GM04503 (cell line): ENCODE measurements around the gene FNDC3B.
"Not testable (repeated sequence)": the region's sequence is repeated elsewhere in the genome, so short reads cannot be mapped to it uniquely, and the experiment has no call there.

ENCODE experiments used
- DNase-seq: peaks from one replicate; pipeline ENCODE4 v3.0.0-alpha.2; 2012; ENCODE audit warnings: low read depth

The FNDC3B gene

GRCh38 chr3:172365028-172365567 lies 325.7 kb downstream of the FNDC3B start:
- no peak for DNase-seq

- DNase-seq = no peak
These were observed 328.1 kb downstream of the FNDC3B start for GRCh38 chr3:172367205-172368105.

DNA sequence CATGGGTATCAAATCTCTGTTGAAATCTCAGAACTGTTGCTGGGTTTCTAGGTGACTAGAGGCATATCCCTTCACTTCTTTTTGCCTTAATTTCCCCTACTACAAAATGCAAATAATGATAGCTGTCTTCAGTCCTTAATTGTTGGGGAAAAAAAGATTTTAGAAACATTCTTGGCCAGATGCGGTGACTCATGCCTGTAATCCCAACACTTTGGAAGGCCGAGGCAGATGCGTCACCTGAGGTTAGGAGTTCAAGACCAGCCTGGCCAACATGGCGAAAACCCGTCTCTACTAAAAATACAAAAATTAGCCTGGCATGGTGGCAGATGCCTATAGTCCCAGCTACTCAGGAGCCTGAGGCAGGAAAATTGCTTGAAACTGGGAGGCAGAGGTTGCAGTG lies 329.2 kb downstream of the FNDC3B start:
- DNase-seq = not testable (repeated sequence)

DNA sequence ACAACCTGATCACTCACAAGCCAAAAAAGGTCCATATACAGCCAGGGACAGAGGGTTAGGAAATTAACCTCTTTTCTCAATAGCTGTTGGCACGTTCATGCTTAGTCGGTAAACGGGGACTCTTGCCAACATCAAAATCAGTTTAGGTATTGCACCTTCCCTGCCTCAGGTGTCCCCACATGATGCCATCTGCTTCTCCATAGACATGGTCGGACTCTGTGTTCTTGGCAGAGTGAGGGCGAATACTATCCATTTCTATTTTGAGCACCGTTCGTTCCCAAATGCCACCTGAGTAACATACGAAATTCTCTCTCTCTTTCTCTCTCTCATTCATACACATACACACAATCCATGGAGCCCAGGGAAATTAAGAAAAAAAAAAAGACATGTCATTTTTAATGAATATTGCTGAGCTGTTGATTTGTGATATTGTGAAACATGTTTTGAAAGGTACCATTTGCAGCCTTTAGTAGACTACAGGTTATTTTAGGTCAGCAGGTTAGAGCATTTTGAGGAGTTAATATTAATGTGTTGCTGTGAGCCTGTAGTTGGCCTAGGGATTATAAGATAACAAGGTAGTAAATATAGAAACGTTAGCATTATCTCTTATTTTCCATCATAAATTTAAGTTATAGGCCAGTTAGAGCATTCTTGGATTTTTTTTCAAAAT lies 330.3 kb downstream of the FNDC3B start:
- DNase-seq = no peak

GRCh38 chr3:172370419-172370818 lies 331.0 kb downstream of the FNDC3B start:
- DNase-seq = no peak

GRCh38 chr3:172371544-172371943 lies 332.2 kb downstream of the FNDC3B start:
- DNase-seq = no peak

DNA sequence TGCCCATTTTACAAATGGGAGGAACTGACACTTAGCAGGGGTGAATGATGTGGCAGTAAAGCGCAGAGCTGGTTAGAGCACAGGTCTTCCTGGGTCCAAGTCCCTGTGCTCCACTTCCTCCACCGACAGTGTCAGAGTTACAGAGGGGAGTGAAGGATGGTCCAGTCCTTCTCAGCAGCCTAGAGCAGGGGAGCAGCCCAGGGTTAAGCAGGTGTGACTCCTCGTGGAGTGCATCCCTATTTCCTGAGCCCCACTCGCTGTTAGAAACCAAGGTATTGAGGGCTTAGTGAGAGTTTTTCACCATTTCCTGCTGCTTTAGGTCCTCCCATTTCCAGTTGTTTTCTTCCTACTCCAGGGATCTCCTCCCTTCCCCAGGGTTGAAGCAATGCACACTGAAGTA lies 333.5 kb downstream of the FNDC3B start:
- DNase-seq = no peak

DNA sequence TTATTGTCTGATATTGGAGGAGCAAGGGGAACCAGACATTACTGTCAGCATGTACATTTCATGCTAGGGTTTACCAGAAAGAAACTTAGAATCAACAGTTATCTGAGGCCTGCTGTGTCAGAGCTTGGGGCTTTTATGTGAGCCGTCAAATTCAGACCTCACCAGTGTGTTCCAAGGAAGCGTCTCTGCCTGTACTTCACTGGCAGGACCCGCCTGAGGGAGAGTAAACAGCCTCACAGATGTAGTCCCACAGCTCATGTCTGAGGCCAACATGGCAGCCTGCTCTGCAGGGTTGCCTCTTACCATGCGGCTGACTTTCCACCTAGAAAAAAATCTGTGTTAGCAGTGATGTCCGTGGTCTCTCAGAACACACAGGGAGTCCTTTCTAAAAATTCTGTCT lies 334.5 kb downstream of the FNDC3B start:
- DNase-seq = no peak

DNA sequence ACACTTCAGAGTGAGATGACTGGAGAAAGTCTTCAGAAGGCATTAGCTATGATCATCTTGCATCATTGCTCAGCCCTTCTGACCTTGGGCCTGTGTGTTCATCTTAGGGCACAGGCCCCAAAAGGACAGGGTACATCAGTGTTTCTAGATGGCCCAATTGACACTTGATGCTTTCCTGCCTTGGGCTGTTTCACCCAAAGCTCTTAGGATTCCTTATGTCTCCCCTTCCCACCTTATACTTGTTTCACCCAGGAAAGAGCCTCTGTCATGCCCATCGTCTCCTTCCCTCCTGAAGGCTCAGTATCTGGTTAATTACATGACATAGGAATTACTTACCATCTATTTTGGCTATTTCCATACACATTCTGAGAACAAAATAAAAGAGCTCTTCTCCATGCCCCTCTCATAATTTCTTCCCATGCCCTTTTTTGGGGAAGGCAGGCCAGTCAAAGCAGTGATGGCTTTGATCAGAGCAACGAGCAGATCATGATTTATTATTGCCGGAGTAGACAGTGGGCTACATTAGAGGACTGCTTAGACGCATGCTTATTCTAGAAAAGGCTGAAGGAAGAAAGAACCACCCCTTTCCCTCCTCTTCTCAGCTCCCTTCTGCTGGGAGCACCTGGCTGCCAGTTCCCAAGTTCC lies 335.9 kb downstream of the FNDC3B start:
- DNase-seq = no peak

GRCh38 chr3:172376402-172376801 lies 337.0 kb downstream of the FNDC3B start:
- DNase-seq = no peak

DNA sequence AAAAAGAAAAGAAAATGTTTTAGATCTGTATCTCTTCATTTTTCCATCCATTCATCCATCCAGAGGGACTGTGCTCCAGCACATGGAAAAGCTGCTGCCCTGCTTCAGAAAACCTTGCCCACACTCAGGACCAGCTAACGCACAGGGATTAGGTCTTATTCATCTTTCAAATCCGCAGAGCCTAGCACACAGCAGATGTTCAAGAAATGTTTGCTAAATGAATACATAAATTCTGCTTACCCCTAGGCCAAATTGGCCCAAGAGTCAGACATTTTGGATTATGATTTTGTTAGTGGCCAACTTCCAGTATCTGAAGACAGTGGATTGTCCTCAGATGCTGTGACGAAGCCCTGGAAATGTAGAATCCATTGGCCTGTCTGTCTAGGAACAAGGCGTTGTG lies 337.5 kb downstream of the FNDC3B start:
- DNase-seq = no peak

DNA sequence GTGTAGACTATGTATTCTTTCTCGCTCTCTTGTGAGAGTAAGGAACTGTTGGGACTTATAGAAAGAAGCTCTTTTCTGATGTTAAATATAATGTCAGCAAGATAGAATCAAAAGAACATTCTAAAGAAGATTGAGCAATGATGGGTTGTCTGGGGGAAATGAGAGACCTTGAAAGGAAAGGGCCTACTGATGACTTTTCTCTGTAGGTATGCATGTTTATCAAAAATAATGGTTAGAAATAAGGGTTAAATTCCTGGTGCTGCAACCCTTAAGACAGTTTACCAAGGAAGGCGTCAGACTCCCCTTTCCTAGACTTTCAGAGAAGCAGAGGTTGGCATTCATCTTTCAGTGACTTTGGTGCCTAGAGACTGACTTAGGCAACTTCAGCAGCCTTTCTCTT lies 339.1 kb downstream of the FNDC3B start:
- DNase-seq = no peak

DNA sequence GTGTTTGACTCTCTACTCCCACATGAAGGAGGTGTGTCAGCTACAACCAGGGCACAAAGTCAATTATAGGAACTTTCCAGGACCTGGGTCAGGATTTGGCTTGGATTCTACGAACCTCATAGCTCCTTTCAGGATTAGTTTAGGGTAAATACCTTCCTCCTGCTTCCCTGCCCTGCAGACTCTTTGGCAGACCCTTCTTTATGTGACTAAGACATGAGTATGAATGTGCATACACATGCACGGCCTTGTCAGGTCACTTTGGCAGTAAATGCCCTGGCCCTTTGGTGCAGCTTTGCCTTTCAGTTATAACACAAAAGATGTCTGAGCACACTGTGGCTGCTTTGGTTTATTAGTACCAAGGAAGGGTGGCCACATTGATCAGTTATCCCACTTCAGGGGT lies 340.0 kb downstream of the FNDC3B start:
- DNase-seq = no peak

GRCh38 chr3:172380632-172381031 lies 341.3 kb downstream of the FNDC3B start:
- no peak for DNase-seq

DNA sequence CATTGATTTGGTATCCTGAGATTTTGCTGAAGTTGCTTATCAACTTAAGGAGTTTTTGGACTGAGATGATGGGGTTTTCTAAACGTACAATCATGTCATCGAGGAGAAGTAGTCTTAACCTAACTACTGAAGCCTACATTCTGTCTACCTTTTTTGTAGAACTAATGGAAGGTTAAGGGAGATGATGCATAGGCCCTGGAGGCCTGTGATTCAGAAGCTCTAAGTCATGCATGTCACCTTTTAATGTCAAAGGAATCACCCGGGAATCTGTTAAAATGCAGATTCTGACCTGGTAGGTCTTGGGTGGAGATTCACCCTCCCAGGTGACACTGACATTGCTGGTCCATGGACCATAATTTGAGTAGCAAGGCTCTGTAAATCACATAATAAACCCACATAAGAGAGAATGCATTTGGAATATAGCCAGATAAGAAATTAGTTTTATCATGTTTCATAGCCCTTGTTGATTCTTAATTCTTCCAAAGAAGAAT lies 344.0 kb downstream of the FNDC3B start:
- no peak for DNase-seq

DNA sequence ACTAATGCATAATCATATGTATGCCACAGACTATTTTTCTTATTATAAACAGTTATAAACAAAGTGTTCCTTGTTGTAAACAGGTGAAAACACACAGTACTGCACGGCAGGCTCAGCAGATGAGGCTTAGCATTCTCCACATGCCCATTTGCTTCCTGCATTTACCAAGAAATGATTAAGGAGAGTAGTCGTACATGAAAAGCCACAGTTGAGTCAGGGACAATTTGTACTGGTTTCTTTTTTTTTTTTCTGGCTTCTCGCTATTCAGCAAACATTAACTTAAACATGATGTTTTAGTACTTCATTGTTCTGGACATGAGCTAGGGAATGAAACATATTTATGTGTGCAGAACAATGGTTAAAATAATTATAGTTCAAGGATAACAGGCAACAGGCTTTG lies 345.5 kb downstream of the FNDC3B start:
- no peak for DNase-seq

DNA sequence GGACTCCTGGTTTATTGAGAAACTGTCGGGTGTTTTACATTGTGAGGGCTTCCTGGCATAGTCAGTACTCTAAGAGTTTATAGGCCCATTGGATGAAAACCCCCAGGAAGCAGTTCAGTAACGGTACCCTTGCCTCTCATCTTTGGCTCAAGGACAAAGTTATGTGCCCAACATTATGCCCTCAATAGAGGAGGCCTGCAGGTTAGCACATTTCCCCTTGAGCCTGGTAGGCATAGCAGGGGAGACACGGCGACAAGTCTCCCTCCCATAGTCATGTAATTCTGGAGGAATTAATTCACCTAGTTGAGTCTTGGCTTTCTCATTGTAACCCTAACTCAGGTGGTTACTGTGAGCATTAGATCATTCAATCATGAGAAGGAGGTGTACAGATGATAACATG lies 348.4 kb downstream of the FNDC3B start:
- DNase-seq = no peak

- DNase-seq = no peak
These were observed 349.2 kb downstream of the FNDC3B start for GRCh38 chr3:172388412-172389078.

GRCh38 chr3:172390792-172391191 lies 351.4 kb downstream of the FNDC3B start:
- no peak for DNase-seq

DNA sequence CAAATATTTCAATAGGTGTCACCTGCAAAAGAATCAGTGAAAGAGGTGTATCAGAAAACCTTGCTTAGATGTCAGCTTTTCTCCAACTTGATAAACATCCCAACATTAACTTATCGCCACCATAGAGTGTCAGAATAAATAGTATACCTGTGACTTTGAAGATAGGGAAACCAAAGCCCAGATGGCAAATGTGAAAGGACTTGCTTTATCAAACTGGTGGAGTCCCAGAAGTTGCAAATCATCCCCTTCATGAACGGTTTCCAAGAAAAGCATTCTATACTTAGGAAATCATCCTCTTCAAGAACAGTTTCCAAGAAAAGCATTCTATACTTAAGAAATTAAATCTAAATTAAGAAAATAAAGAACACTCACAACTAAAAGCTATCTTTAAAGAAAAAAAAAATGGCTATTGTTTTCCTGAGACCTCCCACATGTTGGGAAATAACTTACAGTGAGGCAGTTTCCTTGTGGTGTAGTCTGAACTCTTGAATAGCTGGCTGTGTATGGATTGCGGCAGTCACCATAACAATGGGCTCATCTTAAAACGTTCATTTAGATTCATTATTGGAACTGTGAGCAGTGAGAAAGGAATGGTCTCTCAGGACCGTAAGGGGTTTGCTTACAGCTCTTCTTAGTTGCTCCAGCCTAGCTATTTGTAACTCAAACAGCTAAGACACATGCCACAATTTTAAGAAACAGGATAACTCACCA lies 352.4 kb downstream of the FNDC3B start:
- DNase-seq = no peak

GRCh38 chr3:172394692-172395091 lies 355.3 kb downstream of the FNDC3B start:
- no peak for DNase-seq
